ENCODE results near the gene AADACL3.

AADACL3 gene

DNA sequence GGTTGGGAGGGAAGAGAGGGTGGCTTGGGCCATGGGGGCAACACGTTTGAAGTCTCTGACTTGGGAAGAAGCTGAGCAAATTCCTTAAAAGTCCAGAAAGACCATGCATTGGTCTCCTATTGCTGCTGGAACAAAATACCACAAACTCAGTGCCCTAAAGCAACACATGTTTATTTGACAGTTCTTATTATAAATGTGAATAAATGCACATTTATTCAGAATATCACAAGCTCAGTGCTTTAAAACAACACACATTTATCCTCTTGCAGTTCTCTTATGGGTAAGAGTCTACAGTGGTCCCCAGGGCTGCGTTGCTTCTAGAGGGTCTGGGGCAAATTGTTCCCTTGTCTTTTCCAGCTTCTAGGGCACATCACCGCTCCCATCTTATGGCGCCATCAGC is 47.6 kb downstream of the AADACL3 start:
- no peak for DNase-seq (ENCODE audit: low read depth in 1 of 2, low spot score in 1 of 2)

DNA sequence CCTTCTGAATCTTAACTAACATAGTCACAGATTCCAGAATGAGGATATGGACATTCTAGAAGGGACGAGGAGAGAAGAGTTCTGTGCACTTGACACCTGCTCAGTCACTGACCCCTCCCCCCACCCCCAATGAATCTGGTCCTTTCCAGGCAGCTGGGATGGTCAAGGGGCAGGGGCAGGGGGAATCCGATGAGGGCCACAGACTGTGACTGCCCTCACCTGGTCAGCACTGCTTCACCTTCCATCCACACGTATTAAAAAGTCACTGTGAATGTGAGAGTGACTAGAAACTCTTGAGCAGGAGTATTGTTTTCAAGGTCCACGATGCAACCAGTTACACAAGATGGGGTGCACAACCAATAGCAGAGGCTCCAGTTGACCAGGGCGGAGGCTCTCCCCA is 48.1 kb downstream of the AADACL3 start:
- DNase-seq (ENCODE audit: low read depth in 1 of 2, low spot score in 1 of 2) = no peak

DNA sequence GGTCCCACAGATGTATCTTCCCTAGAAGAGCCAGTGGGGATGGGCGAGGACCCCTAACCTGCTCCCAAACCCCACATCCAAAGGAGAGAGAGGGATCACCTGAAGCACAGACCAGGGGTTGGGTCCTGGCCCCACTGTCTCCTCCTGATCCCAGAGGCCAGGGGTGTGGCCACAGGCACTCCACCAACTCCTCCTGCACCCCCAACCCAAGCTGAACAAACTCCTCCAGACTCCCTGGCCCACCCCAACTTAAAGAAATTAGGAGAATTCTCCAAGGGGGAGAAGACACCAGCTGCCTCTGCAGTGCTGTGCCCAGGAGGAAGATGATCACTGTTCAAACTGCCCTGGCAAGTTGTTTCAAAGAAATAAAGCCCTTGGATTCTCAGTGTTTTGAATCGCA is 53.1 kb downstream of the AADACL3 start:
- DNase-seq (ENCODE audit: low read depth in 1 of 2, low spot score in 1 of 2) = no peak

DNA sequence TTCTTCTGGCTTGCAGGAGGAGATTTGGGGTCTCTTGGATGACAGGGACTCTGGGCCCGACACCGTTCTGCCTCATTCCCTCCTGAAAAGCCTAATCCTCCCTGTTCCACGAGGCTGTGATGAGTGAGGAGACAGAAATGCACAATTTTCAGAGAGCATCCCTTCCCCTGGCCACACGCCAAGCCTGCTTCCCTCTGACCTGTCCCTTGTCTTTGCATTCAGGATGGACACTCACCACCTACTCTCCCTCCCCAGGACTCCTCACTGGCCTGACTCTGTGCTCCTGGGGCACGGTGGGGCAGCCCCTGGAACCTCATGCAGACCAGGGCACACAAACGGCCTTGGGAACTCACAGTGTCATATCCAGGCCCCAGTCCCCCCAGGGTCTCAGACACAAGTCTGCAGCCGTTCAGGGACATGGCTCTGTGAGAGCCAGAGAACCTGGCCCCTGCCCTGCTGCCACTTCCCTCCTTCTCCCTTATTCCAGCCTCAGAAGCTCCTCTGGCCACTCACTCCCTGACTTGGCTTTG is 54.1 kb downstream of the AADACL3 start:
- no peak for DNase-seq (ENCODE audit: low read depth in 1 of 2, low spot score in 1 of 2)

DNA sequence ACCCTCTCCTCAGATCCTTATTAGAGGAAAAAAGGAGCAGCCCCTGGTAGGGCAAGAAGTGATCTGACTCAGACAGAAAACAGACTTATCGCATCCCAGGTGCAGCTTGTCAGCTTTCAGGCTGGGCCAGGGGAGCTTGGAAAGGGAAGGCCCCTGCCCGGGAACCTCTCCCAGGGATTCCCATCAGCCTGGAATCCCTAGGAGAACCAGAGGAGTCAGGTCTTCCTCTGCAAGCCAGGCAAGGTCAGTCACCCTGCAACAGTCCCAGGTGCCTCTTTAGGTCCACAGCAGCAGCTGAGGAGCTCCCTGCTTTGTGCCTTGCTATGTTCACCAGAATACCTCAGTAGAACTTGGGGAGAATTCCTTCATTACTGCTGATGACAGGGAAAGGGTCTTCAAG is 54.7 kb downstream of the AADACL3 start:
- no peak for DNase-seq (ENCODE audit: low read depth in 1 of 2, low spot score in 1 of 2)

DNA sequence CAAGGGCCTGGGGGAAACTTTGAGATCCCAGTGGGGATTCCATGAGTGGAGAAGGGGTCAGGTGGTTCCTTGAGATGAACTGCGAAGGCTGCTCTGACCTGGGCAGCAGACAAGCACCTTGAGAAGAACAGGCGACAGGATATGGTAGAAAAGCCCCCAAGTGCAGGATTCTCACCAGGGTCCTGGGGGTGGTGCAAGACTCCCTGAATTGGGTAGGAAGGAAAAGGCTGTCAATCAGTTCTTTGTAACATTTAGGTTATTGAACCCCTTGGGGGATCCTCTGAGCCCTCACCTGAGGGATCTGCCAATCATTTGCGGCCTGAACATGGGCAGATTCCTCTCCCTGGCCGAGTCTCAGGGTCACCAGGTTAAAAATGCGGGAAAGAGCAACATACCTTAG is 55.3 kb downstream of the AADACL3 start:
- DNase-seq (ENCODE audit: low read depth in 1 of 2, low spot score in 1 of 2) = no peak

DNA sequence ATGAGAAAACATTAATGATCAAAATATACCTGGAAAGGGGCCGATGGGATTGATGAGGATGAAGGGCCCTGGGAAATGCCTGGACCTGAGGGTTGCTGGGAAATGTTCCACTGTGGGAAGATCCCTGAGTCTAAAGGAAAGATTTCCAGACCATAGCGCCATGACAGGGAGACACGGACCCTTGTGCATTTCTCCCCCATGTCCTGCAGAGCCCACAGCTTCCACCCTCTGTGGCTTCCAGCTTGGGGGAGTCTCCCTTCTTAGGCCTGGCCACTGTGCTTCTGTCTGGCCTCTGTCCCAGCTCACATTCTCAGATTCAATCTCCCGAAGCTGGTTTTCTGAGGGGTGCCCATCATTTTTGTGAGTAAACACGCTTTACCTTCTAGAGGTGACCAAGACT is 56.6 kb downstream of the AADACL3 start:
- DNase-seq (ENCODE audit: low read depth in 1 of 2, low spot score in 1 of 2) = no peak

DNA sequence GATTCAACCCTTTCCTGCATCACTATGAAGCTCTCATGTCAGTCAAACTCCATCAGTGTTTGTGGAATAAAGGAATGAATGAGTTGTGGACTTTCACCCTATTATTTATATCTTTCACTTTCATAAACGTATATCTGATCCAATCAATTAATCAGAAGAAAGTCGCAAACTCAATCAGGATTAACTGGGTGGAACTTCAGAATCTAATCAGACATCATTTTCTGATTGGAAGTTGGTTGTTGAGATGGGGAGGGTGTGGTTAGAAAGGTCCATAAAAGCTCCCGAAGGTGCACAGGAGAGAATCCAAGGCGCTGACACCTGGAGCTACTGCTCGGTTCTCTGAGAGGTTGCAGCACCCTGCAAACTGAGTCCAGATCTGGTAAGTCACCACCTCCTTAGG is 57.5 kb downstream of the AADACL3 start, which contains the start of gene PRAMEF12:
Gene PRAMEF12 (plus strand): TSS at position 301 of the 400 bp plus-strand sequence. CDS start 1,130 bp downstream, outside the sequence.
- no peak for DNase-seq (ENCODE audit: low read depth in 1 of 2, low spot score in 1 of 2)

DNA sequence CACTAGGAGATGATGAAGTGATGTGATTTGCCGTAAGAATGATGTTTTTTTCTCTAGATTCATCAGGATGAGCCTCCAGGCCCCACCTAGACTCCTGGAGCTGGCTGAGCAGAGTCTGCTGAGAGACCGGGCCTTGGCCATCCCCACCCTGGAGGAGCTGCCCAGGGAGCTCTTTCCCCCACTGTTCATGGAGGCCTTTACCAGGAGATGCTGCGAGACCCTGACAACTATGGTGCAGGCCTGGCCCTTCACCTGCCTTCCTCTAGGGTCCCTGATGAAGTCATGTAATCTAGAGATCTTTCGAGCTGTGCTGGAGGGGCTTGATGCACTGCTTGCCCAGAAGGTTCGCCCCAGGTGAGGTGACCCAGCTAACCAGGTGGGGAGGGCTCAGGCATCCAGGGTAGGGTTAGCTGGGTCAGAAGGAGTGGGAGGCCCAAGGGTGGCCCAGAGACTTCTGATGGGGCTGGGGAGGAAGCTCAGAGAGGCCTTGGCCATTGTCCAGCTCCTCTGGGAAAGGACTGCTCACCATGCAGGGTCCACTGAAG is 59.0 kb downstream of the AADACL3 start:
- DNase-seq (ENCODE audit: low read depth in 1 of 2, low spot score in 1 of 2) = no peak

DNA sequence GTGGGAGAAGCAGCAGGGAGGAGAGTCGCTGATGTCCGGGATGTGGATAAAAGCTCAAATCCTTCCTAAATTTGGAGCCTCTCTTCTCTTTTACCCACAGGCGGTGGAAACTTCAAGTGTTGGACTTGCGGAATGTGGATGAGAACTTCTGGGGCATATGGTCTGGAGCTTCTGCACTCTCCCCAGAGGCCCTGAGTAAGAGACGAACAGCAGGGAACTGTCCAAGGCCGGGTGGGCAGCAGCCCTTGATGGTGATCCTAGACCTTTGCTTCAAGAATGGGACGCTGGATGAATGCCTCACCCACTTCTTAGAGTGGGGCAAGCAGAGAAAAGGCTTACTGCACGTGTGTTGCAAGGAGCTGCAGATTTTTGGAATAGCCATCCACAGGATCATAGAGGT is 59.5 kb downstream of the AADACL3 start:
- DNase-seq (ENCODE audit: low read depth in 1 of 2, low spot score in 1 of 2) = no peak

DNA sequence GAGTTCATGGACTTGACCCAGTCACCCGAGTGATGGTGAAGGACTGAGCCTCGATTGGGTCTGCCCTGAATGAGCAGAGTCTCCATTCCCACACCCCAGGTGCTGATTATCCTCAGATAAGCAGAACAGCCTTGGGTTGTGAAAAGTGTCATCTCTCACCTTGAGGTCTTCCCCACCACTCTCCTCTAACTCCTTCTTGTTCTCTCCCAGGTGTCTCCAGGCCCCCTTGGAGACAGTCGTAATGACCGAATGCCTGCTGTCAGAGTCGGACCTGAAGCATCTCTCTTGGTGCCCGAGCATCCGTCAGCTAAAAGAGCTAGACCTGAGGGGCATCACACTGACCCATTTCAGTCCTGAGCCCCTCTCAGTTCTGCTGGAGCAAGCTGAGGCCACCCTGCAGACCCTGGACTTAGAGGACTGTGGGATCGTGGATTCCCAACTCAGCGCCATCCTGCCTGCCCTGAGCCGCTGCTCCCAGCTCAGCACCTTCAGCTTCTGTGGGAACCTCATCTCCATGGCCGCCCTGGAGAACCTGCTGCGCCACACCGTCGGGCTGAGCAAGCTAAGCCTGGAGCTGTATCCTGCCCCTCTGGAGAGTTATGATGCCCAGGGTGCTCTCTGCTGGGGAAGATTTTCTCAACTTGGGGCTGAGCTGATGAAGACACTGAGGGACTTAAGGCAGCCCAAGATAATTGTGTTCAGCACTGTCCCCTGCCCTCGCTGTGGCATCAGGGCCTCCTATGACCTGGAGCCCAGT is 61.1 kb downstream of the AADACL3 start:
- no peak for DNase-seq (ENCODE audit: low read depth in 1 of 2, low spot score in 1 of 2)

Measured in stimulated activated CD4-positive, alpha-beta T cell treated with anti-CD3 and anti-CD28 coated beads, Interleukin-15, amount 100 ng/mL, for 1 hour (primary cell).